ENCODE measurements around the gene RRAS.
"Not testable (repeated sequence)": the region's sequence is repeated elsewhere in the genome, so short reads cannot be mapped to it uniquely, and the experiment has no call there.

The RRAS gene

GRCh38 chr19:49626226-49626625, 13.7 kb downstream of the RRAS start:
- DNase-seq = no peak

- no peak for DNase-seq
Measured at GRCh38 chr19:49624967-49625910, 14.7 kb downstream of the RRAS start.

- DNase-seq = not testable (repeated sequence)
Measured at GRCh38 chr19:49617860-49618259, 22.1 kb downstream of the RRAS start.

GRCh38 chr19:49616945-49617344, 23.0 kb downstream of the RRAS start:
- DNase-seq = no peak

GRCh38 chr19:49616532-49616931, 23.4 kb downstream of the RRAS start:
- DNase-seq = no peak

DNA sequence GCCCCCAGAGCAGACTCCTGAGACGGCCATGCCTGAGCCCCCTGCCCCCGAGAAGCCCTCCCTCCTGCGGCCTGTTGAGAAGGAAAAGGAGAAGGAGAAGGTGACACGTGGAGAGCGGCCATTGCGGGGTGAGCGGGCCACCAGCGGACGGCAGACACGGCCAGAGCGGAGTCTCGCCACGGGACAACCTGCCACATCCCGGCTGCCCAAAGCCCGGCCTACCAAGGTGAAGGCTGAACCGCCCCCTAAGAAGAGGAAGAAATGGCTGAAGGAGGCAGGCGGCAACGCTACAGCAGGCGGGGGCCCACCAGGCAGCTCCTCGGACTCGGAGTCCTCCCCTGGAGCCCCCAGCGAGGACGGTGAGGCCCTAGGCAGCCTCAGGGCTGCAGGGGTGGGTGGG, 24.1 kb downstream of the RRAS start:
- no peak for DNase-seq

DNA sequence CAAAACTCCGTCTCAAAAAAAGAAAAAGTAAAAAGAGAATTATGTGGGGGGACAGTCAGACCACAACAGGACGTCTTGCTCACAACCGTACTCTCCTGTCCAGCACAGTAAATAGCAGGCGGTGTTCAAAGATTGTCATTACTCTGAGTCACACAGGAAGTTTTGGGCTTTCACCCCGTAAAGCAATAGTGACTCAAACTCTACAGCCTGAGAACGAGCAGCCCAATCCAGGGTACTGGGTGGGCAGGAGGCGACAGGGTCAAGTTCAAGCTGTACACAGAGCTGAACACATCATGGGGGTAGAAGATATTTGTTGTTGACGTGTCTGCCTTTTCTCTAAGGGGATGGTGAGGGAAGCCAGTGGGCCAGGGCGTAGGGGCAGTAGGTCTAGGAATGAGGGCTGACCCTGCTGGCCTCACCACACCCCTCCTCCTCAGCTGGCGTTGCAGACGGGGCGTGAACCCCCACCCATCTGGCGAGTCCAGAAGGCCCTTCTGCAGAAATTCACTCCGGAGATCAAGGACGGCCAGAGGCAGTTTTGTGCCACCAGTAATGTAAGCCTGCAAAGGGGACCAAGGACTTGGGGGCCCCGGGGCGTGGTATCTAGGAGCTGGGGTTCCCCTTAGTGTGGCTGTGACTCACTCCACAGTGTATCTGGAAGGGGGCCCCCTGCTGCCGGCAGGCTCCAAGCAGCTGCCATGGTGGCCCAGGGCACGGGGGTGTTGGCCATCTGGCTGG, 25.7 kb downstream of the RRAS start:
- DNase-seq = no peak

DNA sequence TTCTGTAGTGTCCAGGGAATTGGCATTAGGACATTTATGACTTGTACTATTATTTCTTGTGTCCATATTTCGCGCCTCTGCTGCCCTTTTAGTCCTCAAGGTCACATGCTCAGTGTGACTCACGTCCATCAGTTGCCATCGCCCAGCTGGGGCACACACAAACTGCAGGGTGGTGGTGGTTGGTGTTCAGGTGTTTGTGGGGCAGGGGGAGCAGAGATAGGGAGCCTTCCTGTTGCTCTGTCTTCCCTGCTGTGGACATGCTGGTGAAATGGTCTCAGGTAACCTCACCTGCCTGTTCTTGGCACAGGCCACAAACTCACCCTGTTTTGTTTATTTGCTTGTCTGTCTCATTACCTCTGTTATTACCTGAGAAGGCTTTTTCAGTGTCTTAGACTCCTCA, 26.6 kb downstream of the RRAS start:
- no peak for DNase-seq

GRCh38 chr19:49609499-49610092, 30.3 kb downstream of the RRAS start:
- no peak for DNase-seq

DNA sequence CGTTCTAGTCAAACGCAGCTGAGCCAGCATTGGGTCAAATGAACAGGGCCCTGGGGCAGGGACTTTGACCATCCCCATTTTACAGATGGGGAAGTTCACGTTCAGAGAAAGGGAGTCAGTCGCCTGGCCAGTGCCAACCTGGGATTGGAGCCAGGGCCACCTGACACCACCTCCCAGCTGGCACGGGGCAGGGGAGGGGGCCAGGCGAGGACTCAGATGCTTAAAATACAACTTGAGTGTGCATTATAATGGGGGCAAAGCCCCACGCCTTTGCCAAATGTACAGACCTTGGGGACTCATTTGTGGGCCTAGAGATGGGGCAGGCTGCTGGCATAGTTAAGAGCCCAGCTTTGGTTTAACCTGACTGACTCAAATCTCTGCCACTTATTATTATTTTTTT, 34.3 kb downstream of the RRAS start:
- no peak for DNase-seq

DNA sequence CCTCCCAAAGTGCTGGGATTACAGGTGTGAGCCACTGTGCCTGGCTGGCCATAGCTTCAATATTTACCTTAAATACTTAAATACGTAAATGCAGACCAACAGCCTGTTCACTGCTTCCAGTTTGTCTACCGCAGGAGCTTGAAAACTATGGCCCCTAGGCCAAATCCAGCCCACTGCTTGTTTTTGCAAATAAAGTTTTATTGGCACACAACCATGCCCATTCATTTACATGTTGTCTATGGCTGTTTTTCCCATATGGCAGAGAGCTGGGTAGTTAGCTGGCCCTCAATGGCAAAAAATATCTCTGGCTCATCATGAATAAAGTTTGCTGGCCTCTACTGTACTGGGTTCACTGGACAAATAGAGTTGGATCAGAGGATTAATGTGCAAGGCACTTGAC, 37.1 kb downstream of the RRAS start:
- no peak for DNase-seq

DNA sequence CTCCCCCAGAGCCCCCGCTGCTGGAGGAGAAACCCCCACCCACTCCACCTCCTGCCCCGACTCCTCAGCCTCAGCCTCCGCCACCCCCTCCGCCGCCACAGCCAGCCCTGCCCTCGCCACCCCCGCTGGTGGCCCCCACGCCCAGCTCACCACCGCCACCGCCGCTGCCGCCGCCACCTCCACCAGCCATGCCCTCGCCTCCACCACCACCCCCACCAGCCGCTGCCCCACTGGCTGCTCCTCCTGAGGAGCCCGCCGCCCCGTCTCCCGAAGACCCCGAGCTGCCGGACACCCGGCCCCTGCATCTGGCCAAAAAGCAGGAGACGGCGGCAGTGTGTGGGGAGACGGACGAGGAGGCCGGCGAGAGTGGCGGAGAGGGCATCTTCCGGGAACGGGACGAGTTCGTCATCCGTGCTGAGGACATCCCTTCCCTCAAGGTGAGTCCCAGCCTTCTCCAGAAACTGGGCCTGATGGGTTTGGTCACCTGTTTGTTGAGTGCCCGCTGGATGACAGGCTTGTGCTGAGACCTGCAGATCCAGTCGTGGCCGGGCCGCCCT, 38.4 kb downstream of the RRAS start:
- DNase-seq = no peak

- no peak for DNase-seq
Measured at GRCh38 chr19:49599378-49600295, 40.3 kb downstream of the RRAS start.

DNA sequence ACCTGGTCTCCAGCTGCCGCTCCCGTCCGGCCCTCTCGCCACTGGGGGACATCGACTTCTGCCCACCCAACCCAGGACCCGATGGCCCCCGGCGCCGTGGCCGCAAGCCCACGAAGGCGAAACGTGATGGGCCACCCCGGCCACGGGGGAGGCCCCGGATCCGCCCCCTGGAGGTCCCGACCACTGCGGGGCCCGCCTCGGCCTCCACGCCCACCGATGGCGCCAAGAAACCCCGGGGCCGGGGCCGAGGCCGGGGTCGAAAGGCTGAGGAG, 42.3 kb downstream of the RRAS start:
- no peak for DNase-seq

DNA sequence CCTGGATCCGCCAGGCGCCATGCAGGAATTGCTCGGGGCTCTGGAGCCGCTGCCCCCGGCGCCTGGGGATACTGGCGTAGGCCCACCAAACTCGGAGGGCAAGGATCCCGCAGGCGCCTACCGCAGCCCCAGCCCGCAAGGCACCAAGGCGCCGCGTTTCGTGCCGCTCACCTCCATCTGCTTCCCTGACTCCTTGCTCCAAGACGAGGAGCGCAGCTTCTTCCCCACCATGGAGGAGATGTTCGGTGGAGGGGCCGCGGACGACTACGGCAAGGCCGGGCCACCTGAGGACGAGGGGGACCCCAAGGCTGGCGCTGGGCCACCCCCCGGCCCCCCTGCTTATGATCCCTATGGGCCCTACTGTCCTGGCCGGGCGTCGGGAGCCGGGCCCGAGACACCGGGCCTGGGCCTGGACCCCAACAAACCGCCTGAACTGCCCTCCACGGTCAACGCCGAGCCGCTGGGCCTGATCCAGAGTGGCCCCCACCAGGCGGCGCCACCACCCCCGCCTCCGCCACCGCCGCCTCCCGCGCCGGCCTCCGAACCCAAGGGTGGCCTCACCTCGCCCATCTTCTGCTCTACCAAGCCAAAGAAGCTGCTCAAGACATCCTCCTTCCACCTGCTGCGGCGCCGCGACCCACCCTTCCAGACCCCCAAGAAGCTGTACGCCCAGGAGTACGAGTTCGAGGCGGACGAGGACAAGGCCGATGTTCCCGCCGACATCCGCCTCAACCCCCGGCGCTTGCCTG, 42.8 kb downstream of the RRAS start:
- no peak for DNase-seq

- DNase-seq = no peak
Measured at GRCh38 chr19:49596407-49596806, 43.5 kb downstream of the RRAS start.

DNA sequence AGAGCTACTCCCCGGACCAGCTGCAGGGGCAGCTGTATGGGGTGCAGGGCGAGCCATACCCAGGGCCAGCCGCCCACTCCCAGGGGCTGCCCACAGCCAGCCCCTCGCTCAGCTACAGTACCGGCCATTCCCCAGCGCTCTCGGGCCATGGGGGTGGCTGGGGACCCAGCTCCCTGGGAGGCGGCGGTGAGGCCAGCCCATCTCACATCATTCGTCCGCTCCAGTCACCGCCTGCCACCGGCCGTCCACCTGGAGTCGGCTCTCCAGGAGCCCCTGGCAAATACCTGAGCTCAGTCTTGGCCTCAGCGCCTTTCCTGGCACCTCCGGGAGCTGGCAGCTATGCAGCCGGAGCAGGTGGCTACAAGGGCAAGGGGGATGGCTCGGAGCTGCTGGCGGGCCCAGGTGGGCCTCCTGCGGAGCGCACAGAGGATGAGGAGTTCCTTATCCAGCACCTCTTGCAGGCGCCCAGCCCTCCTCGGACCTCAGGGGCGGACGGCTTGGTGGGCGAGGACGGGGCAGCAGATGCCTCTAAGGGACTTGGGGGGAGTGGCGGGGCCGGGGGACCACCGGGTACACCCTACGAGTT, 44.0 kb downstream of the RRAS start:
- no peak for DNase-seq

DNA sequence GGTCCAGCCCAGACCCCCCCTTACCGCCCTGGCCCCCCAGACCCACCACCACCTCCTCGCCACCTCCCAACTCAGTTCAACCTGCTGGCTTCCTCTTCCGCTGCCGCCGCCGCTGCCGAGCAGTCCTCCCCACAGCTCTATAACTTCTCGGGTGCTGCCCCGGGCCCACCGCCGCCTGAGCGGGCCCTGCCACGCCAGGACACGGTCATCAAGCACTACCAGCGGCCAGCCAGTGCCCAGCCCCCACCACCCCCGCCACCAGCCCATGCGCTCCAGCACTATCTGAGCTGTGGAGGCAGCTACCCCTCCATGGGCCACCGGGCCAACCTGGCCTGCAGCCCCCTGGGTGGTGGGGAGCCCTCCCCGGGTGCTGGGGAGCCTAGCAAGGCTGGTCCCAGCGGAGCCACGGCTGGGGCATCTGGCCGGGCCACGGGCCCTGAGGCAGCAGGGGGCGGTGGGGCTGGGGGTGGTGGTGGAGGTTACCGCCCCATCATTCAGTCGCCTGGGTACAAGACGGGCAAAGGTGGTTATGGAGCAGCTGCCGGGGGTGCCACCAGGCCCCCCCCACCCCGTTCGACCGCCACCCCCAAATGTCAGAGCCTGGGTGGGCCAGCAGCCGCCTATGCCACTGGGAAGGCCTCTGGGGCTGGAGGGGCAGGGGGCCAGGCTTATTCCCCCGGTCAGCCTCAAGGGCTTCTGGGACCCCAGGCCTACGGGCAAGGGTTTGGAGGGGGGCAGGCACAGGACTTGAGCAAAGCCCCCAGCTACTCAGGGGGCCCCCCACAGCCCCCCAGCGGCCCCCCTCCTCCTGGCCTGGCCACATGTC, 44.7 kb downstream of the RRAS start:
- DNase-seq = no peak

DNA sequence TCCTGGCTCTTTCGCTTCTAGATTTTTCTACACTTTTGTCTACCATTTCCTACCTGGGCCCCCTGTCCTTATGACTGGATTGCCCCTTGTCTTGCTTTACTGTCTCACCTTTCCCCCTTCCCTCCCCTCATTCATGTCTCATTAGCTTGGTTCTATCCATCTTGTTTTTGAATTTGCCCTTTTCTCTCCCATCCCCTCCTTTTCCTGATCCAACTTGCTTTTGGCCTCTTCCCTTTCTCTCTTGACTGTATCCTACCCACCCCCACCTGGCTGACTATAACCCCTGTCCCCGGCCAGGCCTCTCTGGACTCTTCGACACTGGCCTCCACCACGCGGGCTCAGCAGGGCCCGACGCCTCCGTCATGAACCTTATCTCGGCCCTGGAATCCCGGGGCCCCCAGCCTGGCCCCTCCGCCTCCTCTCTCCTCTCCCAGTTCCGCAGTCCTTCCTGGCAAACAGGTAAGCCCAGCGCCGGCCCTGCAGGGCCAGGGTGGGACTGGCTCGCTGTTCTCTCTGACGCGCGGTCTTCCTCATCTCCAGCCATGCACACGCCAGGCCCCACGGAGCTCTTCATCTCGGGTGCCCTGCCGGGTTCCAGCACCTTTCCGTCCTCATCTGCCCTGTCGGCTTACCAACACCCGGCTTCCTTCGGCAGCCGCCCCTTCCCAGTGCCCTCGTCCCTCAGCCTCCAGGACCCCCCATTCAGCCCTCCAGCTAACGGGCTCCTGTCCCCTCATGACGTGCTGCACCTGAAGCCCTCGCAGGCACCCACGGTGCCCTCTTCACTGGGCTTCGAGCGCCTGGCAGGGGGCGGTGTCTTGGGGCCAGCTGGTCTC, 45.6 kb downstream of the RRAS start:
- no peak for DNase-seq
